Stimulated activated CD4-positive, alpha-beta T cell treated with anti-CD3 and anti-CD28 coated beads, Interleukin-15, amount 100 ng/mL, for 24 hours (primary cell): ENCODE results near the gene MDC1.
"Not testable (repeated sequence)": the region's sequence is repeated elsewhere in the genome, so short reads cannot be mapped to it uniquely, and the experiment has no call there.

Experiments used
- DNase-seq: peaks from one replicate; pipeline ENCODE4 v3.0.0-alpha.2; 2020

Gene MDC1

GRCh38 chr6:30723843-30724741 lies 7.0 kb upstream of the MDC1 start:
- DNase-seq, result peak; percentile 23

GRCh38 chr6:30723159-30723842 lies 6.2 kb upstream of the MDC1 start:
- not testable (repeated sequence) for DNase-seq

GRCh38 chr6:30722280-30723112 lies 5.4 kb upstream of the MDC1 start:
- DNase-seq, result peak; percentile 86

GRCh38 chr6:30722025-30722279 lies 4.9 kb upstream of the MDC1 start:
- peak; percentile 49 for DNase-seq

- peak; percentile 97 for DNase-seq
Measured at GRCh38 chr6:30721198-30722024, 4.3 kb upstream of the MDC1 start.

GRCh38 chr6:30720738-30721197 lies 3.7 kb upstream of the MDC1 start:
- DNase-seq, result peak; percentile 75

- DNase-seq, result peak; percentile 97
Measured at GRCh38 chr6:30719791-30720737, 3.0 kb upstream of the MDC1 start, which contains the start of gene TUBB. TUBB (plus strand) TSS chr6:30720352; CDS start chr6:30720507, 155 bp downstream.

- DNase-seq, result no peak
Measured at GRCh38 chr6:30719356-30719755, 2.3 kb upstream of the MDC1 start.

- DNase-seq, result not testable (repeated sequence)
Measured at GRCh38 chr6:30717845-30718720, 1.0 kb upstream of the MDC1 start.

GRCh38 chr6:30716879-30717128 lies 277 bp downstream of the MDC1 start:
- DNase-seq, result no peak

GRCh38 chr6:30714263-30714662 lies 2.8 kb downstream of the MDC1 start:
- DNase-seq, result no peak

GRCh38 chr6:30712441-30712945 lies 4.6 kb downstream of the MDC1 start:
- no peak for DNase-seq

- no peak for DNase-seq
Measured at GRCh38 chr6:30711758-30712380, 5.2 kb downstream of the MDC1 start.

GRCh38 chr6:30709101-30709868 lies 7.8 kb downstream of the MDC1 start:
- DNase-seq, result no peak

GRCh38 chr6:30707281-30707850 lies 9.7 kb downstream of the MDC1 start:
- no peak for DNase-seq

GRCh38 chr6:30705620-30706019 lies 11.5 kb downstream of the MDC1 start:
- DNase-seq, result no peak

GRCh38 chr6:30703821-30704220 lies 13.3 kb downstream of the MDC1 start:
- no peak for DNase-seq

GRCh38 chr6:30703011-30703410 lies 14.1 kb downstream of the MDC1 start:
- DNase-seq, result no peak

GRCh38 chr6:30700340-30700739 lies 16.7 kb downstream of the MDC1 start:
- DNase-seq, result no peak
